ENCODE measurements around the gene STARD13. TPM values are rescaled to one million over a fixed set of nuclear protein-coding genes. Genes with fewer than 3 reads are reported as not detected.

Gene STARD13
- total RNA-seq, 1 experiment from 2014 or later: 9.1 TPM

DNA sequence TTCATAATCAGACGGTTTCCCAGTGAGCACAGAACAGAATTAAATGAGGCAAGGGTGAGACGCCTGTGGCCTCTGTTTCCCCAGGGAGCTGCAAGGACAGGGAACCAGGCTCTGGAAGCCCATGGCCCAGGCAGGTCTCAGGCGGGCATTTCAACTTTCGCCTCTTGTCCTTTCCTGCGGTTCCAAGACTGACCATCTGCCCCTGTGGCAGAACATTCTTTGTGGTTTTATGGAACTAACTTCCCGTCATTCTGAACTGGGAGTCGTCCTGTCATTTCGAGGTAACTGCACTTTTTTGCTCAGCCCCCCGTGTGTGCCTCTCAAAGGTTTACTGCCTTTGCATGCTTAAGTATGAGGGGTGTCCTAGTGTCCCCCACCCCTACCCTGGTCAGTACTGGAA lies 198.5 kb downstream of the STARD13 start:
- H3K4me3 ChIP-seq (ENCODE audit: low read depth, low read length): no peak overlapping the region
- Mint-ChIP-seq H3K27me3 (ENCODE audit: insufficient read depth, unreplicated experiment) (no peaks in the 10 kb centered on the region), H3K36me3 (ENCODE audit: insufficient read depth, unreplicated experiment) (no peaks in the 10 kb centered on the region), H3K4me3 (ENCODE audit: unreplicated experiment) (no peak overlapping the region), H3K4me1 (ENCODE audit: low read depth, unreplicated experiment) (peaks cover 24% of the 10 kb centered on the region), H3K9me3 (ENCODE audit: unreplicated experiment) (peaks cover 6% of the 10 kb centered on the region), H3K27ac (ENCODE audit: unreplicated experiment) (no peak overlapping the region)
- no TSS peak for BruUV-seq (replicated peaks)
- H3K9me3 ChIP-seq: no peaks in the 10 kb centered on the region
- TF ChIP-seq, protein P1, sequence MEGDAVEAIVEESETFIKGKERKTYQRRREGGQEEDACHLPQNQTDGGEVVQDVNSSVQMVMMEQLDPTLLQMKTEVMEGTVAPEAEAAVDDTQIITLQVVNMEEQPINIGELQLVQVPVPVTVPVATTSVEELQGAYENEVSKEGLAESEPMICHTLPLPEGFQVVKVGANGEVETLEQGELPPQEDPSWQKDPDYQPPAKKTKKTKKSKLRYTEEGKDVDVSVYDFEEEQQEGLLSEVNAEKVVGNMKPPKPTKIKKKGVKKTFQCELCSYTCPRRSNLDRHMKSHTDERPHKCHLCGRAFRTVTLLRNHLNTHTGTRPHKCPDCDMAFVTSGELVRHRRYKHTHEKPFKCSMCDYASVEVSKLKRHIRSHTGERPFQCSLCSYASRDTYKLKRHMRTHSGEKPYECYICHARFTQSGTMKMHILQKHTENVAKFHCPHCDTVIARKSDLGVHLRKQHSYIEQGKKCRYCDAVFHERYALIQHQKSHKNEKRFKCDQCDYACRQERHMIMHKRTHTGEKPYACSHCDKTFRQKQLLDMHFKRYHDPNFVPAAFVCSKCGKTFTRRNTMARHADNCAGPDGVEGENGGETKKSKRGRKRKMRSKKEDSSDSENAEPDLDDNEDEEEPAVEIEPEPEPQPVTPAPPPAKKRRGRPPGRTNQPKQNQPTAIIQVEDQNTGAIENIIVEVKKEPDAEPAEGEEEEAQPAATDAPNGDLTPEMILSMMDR (IDR thresholded peaks at IDR 0.05; ENCODE audit: insufficient read depth in 1 of 2, low read depth in 1 of 2, low read length in 1 of 2, severe bottlenecking in 1 of 2, unreplicated experiment in 1 of 2): no peak
- intact Hi-C loops (cut with micrococcal nuclease; ENCODE audit: unreplicated experiment): no loop called here
- H3K4me1 ChIP-seq: peaks cover 25% of the 10 kb centered on the region
- H3K27me3 ChIP-seq (replicated peaks; ENCODE audit: control insufficient read depth, insufficient read depth, low read length): no peaks in the 10 kb centered on the region
- no peak for DNase-seq
- POLR2A ChIA-PET: no interaction called here
- CTCF ChIA-PET: no interaction called here
- no peaks in the 10 kb centered on the region for H3K36me3 ChIP-seq (ENCODE audit: control insufficient read depth, insufficient read depth, low read length)

DNA sequence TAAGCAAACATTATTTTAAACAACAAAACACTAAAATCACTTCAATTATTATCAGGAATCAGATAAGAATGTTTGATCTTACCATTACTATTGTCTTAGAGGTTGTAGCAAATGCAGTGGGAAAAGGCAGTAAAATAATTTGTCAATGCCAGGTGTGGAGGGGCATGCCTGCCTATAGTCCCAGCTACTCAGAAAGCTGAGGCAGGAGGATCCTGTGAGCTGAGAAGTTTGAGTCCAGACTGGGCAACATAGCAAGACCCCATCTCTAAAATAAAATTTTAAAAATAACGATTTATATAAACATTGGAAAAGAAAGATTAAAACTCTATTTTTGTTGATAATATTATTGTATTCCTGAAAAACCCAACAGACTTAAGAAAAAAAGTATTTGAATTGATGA lies 202.5 kb downstream of the STARD13 start:
- Histone ChIP-seq H3K36me3 (ENCODE audit: control insufficient read depth, insufficient read depth, low read length) (no peaks in the 10 kb centered on the region), H3K27me3 (replicated peaks; ENCODE audit: control insufficient read depth, insufficient read depth, low read length) (no peaks in the 10 kb centered on the region), H3K9me3 (no peaks in the 10 kb centered on the region), H3K4me3 (ENCODE audit: low read depth, low read length) (no peak overlapping the region), H3K4me1 (no peaks in the 10 kb centered on the region)
- H3K27me3 Mint-ChIP-seq (ENCODE audit: insufficient read depth, unreplicated experiment): no peaks in the 10 kb centered on the region
- no peaks in the 10 kb centered on the region for H3K9me3 Mint-ChIP-seq (ENCODE audit: unreplicated experiment)
- no peaks in the 10 kb centered on the region for H3K4me1 Mint-ChIP-seq (ENCODE audit: low read depth, unreplicated experiment)
- ChIA-PET CTCF (no interaction called here), POLR2A (no interaction called here)
- no peak overlapping the region for H3K27ac Mint-ChIP-seq (ENCODE audit: unreplicated experiment)
- TF ChIP-seq, protein P1 (IDR thresholded peaks at IDR 0.05; ENCODE audit: insufficient read depth in 1 of 2, low read depth in 1 of 2, low read length in 1 of 2, severe bottlenecking in 1 of 2, unreplicated experiment in 1 of 2): no peak
- intact Hi-C loops (cut with micrococcal nuclease; ENCODE audit: unreplicated experiment): no loop called here
- H3K36me3 Mint-ChIP-seq (ENCODE audit: insufficient read depth, unreplicated experiment): no peaks in the 10 kb centered on the region
- DNase-seq: no peak
- H3K4me3 Mint-ChIP-seq (ENCODE audit: unreplicated experiment): no peak overlapping the region
- BruUV-seq (replicated peaks): no TSS peak

DNA sequence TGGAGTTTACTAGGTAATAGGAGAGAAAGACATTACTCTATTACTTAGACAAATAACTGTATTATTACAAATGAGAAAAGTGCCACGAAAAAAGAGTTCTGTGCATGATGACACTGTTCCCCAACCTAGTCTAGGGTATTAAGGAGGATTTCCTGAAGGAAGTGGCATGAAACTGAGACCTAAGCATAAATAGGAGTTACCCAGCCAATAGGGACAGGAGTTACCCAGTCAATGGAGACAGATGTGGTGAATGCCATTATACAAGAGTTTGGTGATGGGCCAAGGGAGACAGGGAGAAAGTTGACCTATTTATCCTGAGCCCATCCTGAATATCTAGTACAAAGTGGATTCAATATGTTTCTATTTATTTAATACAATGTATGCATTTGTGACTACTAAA lies 203.9 kb downstream of the STARD13 start:
- no peaks in the 10 kb centered on the region for H3K36me3 ChIP-seq (ENCODE audit: control insufficient read depth, insufficient read depth, low read length)
- intact Hi-C loops (cut with micrococcal nuclease; ENCODE audit: unreplicated experiment): no loop called here
- ChIA-PET POLR2A (no interaction called here), CTCF (no interaction called here)
- BruUV-seq (replicated peaks): no TSS peak
- no peaks in the 10 kb centered on the region for H3K36me3 Mint-ChIP-seq (ENCODE audit: insufficient read depth, unreplicated experiment)
- H3K27me3 Mint-ChIP-seq (ENCODE audit: insufficient read depth, unreplicated experiment): no peaks in the 10 kb centered on the region
- no peaks in the 10 kb centered on the region for H3K9me3 ChIP-seq
- H3K9me3 Mint-ChIP-seq (ENCODE audit: unreplicated experiment): no peaks in the 10 kb centered on the region
- no peak overlapping the region for H3K27ac Mint-ChIP-seq (ENCODE audit: unreplicated experiment)
- TF ChIP-seq, protein P1 (IDR thresholded peaks at IDR 0.05; ENCODE audit: insufficient read depth in 1 of 2, low read depth in 1 of 2, low read length in 1 of 2, severe bottlenecking in 1 of 2, unreplicated experiment in 1 of 2): no peak
- H3K4me3 Mint-ChIP-seq (ENCODE audit: unreplicated experiment): no peak overlapping the region
- H3K4me3 ChIP-seq (ENCODE audit: low read depth, low read length): no peak overlapping the region
- no peak for DNase-seq
- H3K4me1 Mint-ChIP-seq (ENCODE audit: low read depth, unreplicated experiment): no peaks in the 10 kb centered on the region
- H3K27me3 ChIP-seq (replicated peaks; ENCODE audit: control insufficient read depth, insufficient read depth, low read length): no peaks in the 10 kb centered on the region
- H3K4me1 ChIP-seq: no peaks in the 10 kb centered on the region

Measured in Caco-2 (cell line).